H9 (cell line): ENCODE results near the gene CCR9. TPM values are rescaled to one million over a fixed set of nuclear protein-coding genes. Genes with fewer than 3 reads are reported as not detected.

Source experiments
- DNase-seq: peaks from one replicate; pipeline ENCODE4 v3.0.0-alpha.2; 2017
- H2AFZ ChIP-seq: one replicate; pipeline ENCODE4 v1.6.1; 2013; ENCODE audit warnings: mild to moderate bottlenecking, low read length, control low read depth, moderate library complexity
- H2AK5ac ChIP-seq: 2 replicates; pipeline ENCODE4 v1.6.1; 2013; ENCODE audit warnings: low read length, control low read depth, mixed read lengths; ENCODE audit not compliant: insufficient read length
- H2BK120ac ChIP-seq: one replicate; pipeline ENCODE4 v1.6.1; 2013; ENCODE audit warnings: low read depth, mild to moderate bottlenecking, low read length, control low read depth, inconsistent platforms; ENCODE audit not compliant: poor library complexity, severe bottlenecking
- H2BK12ac ChIP-seq: 2 replicates; pipeline ENCODE4 v1.6.1; 2013; ENCODE audit warnings: low read length, control low read depth, mixed read lengths, low read depth; ENCODE audit not compliant: insufficient read length
- H2BK15ac ChIP-seq: 2 replicates; pipeline ENCODE4 v1.6.1; 2013; ENCODE audit warnings: low read depth, low read length, control low read depth
- H2BK20ac ChIP-seq: one replicate; pipeline ENCODE4 v1.6.1; 2013; ENCODE audit warnings: low read depth, mild to moderate bottlenecking, low read length, control low read depth, inconsistent platforms; ENCODE audit not compliant: poor library complexity, severe bottlenecking
- H2BK5ac ChIP-seq: 2 replicates; pipeline ENCODE4 v1.6.1; 2013; ENCODE audit warnings: low read length, control low read depth, mixed read lengths; ENCODE audit not compliant: insufficient read length
- H3K14ac ChIP-seq: 2 replicates; pipeline ENCODE4 v1.6.1; 2013; ENCODE audit warnings: low read length, control low read depth; ENCODE audit not compliant: insufficient read depth
- H3K18ac ChIP-seq: 2 replicates; pipeline ENCODE4 v1.6.1; 2013; ENCODE audit warnings: low read depth, mild to moderate bottlenecking, mixed read lengths, low read length, control low read depth; ENCODE audit not compliant: insufficient read length
- H3K23ac ChIP-seq: 2 replicates; pipeline ENCODE4 v1.6.1; 2013; ENCODE audit warnings: low read length, control low read depth, mixed read lengths, low read depth; ENCODE audit not compliant: insufficient read length
- H3K23me2 ChIP-seq: 2 replicates; pipeline ENCODE4 v1.6.1; 2013; ENCODE audit warnings: low read depth, mild to moderate bottlenecking, mixed read lengths, low read length, control low read depth; ENCODE audit not compliant: insufficient read length, poor library complexity, severe bottlenecking
- H3K27ac ChIP-seq: 2 replicates; pipeline ENCODE4 v1.5.1; 2013; ENCODE audit warnings: low read length, control low read depth, mixed read lengths, low read depth; ENCODE audit not compliant: insufficient read length
- H3K27me3 ChIP-seq: 2 replicates; pipeline ENCODE4 v1.6.1; 2013; ENCODE audit warnings: low read length, control low read depth, inconsistent platforms; ENCODE audit not compliant: insufficient read depth
- H3K4ac ChIP-seq: 2 replicates; pipeline ENCODE4 v1.6.1; 2013; ENCODE audit warnings: low read depth, mild to moderate bottlenecking, control low read depth, inconsistent platforms, low read length, moderate library complexity
- H3K4me1 ChIP-seq: 2 replicates; pipeline ENCODE4 v1.6.1; 2013; ENCODE audit warnings: low read length, control low read depth, inconsistent platforms; ENCODE audit not compliant: insufficient read depth
- H3K4me2 ChIP-seq: 2 replicates; pipeline ENCODE4 v1.6.1; 2013; ENCODE audit warnings: low read length, control low read depth, mixed read lengths; ENCODE audit not compliant: insufficient read length, insufficient read depth
- H3K56ac ChIP-seq: 2 replicates; pipeline ENCODE4 v1.6.1; 2013; ENCODE audit warnings: low read depth, mild to moderate bottlenecking, mixed read lengths, low read length, control low read depth; ENCODE audit not compliant: insufficient read length
- H3K79me1 ChIP-seq: 2 replicates; pipeline ENCODE4 v1.6.1; 2013; ENCODE audit warnings: low read depth, mild to moderate bottlenecking, moderate library complexity, low read length, control low read depth, inconsistent platforms; ENCODE audit not compliant: insufficient read depth, poor library complexity, severe bottlenecking
- H3K79me2 ChIP-seq: 2 replicates; pipeline ENCODE4 v1.6.1; 2013; ENCODE audit warnings: low read length, control low read depth, inconsistent platforms; ENCODE audit not compliant: insufficient read depth
- H3K9ac ChIP-seq: 2 replicates; pipeline ENCODE4 v1.6.1; 2013; ENCODE audit warnings: low read length, control low read depth, mixed read lengths; ENCODE audit not compliant: insufficient read length; ENCODE audit errors: extremely low read depth
- H3K9me3 ChIP-seq: one replicate; pipeline ENCODE4 v1.6.1; 2013; ENCODE audit warnings: low read depth, low read length, inconsistent platforms; ENCODE audit not compliant: control insufficient read depth
- H3T11ph ChIP-seq: one replicate; pipeline ENCODE4 v1.6.1; 2013; ENCODE audit warnings: mild to moderate bottlenecking, low read length, control low read depth, inconsistent platforms
- H4K20me1 ChIP-seq: one replicate; pipeline ENCODE4 v1.6.1; 2013; ENCODE audit not compliant: control insufficient read depth, insufficient read length, insufficient read depth
- H4K5ac ChIP-seq: 2 replicates; pipeline ENCODE4 v1.6.1; 2013; ENCODE audit warnings: low read depth, mild to moderate bottlenecking, mixed read lengths, low read length, control low read depth; ENCODE audit not compliant: insufficient read length
- H4K8ac ChIP-seq: replicated peaks from 2 replicates; pipeline ENCODE4 v1.6.1; 2013; ENCODE audit warnings: low read length, control low read depth, mixed read lengths, low read depth; ENCODE audit not compliant: insufficient read length
- H4K91ac ChIP-seq: 2 replicates; pipeline ENCODE4 v1.6.1; 2013; ENCODE audit warnings: low read depth, mild to moderate bottlenecking, moderate library complexity, mixed read lengths, low read length, control low read depth; ENCODE audit not compliant: insufficient read length
- H3K27ac Mint-ChIP-seq, 3 experiments: 2 replicates in 2 of 3; 3 replicates in 1 of 3; pipeline ENCODE4 v1.8.0; 2020 to 2021; ENCODE audit warnings: mixed read lengths in 3 of 3, mild to moderate bottlenecking in 1 of 3, moderate library complexity in 1 of 3
- H3K27me3 Mint-ChIP-seq: 2 replicates; pipeline ENCODE4 v1.8.0; 2021; ENCODE audit warnings: low read depth, mild to moderate bottlenecking, moderate library complexity, mixed read lengths
- H3K36me3 Mint-ChIP-seq, 3 experiments: 2 replicates in 2 of 3; 3 replicates in 1 of 3; pipeline ENCODE4 v1.8.0; 2020 to 2021; ENCODE audit warnings: low read depth in 3 of 3, mixed read lengths in 3 of 3; ENCODE audit not compliant: insufficient read depth in 1 of 3
- H3K4me1 Mint-ChIP-seq, 2 experiments: 2 replicates each; pipeline ENCODE4 v1.8.0; 2020; ENCODE audit warnings: mixed read lengths in 2 of 2
- H3K4me3 Mint-ChIP-seq, 2 experiments: 2 replicates in 1 of 2; 3 replicates in 1 of 2; pipeline ENCODE4 v1.8.0; 2020 to 2021; ENCODE audit warnings: mild to moderate bottlenecking in 2 of 2, mixed read lengths in 2 of 2, moderate library complexity in 1 of 2
- H3K9me3 Mint-ChIP-seq, 2 experiments: 2 replicates in 1 of 2; 3 replicates in 1 of 2; pipeline ENCODE4 v1.8.0; 2020; ENCODE audit warnings: mild to moderate bottlenecking in 2 of 2, mixed read lengths in 2 of 2, moderate library complexity in 1 of 2
- CTCF ChIP-seq: fragments of 200-600 bp; sonication (generic); conservative IDR thresholded peaks from 3 replicates; pipeline ENCODE4 v1.8.0; 2021; ENCODE audit warnings: antibody characterized with exemption, mild to moderate bottlenecking
- WGBS: extraction: QIAGEN DNeasy Blood & Tissue Kit; methylation state at CpG from one replicate; pipeline ENCODE4 v1.1.7; 2013; ENCODE audit warnings: missing lambda C conversion rate, low lambda C conversion rate, mixed read lengths; ENCODE audit not compliant: insufficient read length; ENCODE audit errors: extremely low coverage; 5-methylcytosine and 5-hydroxymethylcytosine counted together
- total RNA-seq: library from RNA; stranded (reverse); gene quantifications from 2 replicates; pipeline ENCODE4 v1.2.1, GENCODE V29; 2021

CCR9 gene
- total RNA-seq, 1 experiment from 2014 or later: not detected

DNA sequence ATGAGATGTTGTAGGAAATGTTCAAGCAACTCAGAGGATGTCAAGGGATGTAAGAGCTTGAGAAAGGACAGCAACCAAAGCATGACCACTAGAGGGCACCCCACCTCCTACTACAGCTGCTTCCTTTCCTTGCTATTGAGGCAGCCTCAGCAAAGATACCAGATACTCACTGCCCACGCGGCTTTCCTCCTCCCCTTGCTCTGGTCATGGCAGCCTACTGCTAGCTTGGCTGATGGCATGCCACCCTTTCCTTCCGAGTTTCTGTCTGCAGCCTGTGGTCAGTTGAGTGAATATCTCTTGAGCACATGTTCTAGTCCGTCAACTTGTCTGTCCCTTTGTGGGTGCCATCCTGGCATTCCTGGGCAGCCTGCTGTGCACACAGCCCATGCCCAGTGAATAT, 52.5 kb downstream of the CCR9 start:
- Histone ChIP-seq H3K4ac (no peak overlapping the region), H3K79me2 (no peaks in the 10 kb centered on the region), H2BK12ac (no peak overlapping the region), H4K91ac (no peak overlapping the region), H3K14ac (no peak overlapping the region), H3K56ac (no peak overlapping the region), H2AFZ (no peak overlapping the region), H4K5ac (no peak overlapping the region), H3K9me3 (no peaks in the 10 kb centered on the region), H4K8ac (no peak overlapping the region), H4K20me1 (no peaks in the 10 kb centered on the region), H3K27me3 (no peaks in the 10 kb centered on the region), H3K23me2 (no peaks in the 10 kb centered on the region), H3K79me1 (no peaks in the 10 kb centered on the region), H3T11ph (no peak overlapping the region), H2BK15ac (no peak overlapping the region), H3K27ac (no peak overlapping the region), H2BK5ac (no peak overlapping the region), H3K4me2 (no peak overlapping the region), H2BK120ac (no peak overlapping the region), H2AK5ac (no peak overlapping the region), H3K23ac (no peak overlapping the region), H3K9ac (no peak overlapping the region), H3K4me1 (no peaks in the 10 kb centered on the region), H2BK20ac (no peak overlapping the region), H3K18ac (no peak overlapping the region)
- Mint-ChIP-seq H3K9me3 (no peaks in the 10 kb centered on the region), H3K27ac (peak overlapping the region in 1 of 3 experiments; percentile 31; a peak in 1 of 7 replicates), H3K4me1 (peaks cover 16 to 20% of the 10 kb centered on the region in 2 experiments), H3K27me3 (no peaks in the 10 kb centered on the region), H3K4me3 (no peak overlapping the region), H3K36me3 (peaks cover 9 to 36% (median 32%) of the 10 kb centered on the region in 3 experiments; a peak in 5 of 7 replicates)
- peak; percentile 85 for DNase-seq
- WGBS: no CpG with 5 or more reads among the region's 4 CpGs
- TF ChIP-seq CTCF: peak; percentile 89
